GM12872 (cell line): ENCODE results near the gene MINDY2.

Experiments used
- CTCF ChIP-seq: IDR thresholded peaks from 3 replicates; pipeline ENCODE4 v1.5.1; 2011; ENCODE audit warnings: low read depth, mild to moderate bottlenecking, low read length, moderate library complexity; ENCODE audit not compliant: insufficient read depth

The MINDY2 gene

GRCh38 chr15:58867926-58868325, 96.8 kb downstream of the MINDY2 start:
- no peak for TF ChIP-seq CTCF

DNA sequence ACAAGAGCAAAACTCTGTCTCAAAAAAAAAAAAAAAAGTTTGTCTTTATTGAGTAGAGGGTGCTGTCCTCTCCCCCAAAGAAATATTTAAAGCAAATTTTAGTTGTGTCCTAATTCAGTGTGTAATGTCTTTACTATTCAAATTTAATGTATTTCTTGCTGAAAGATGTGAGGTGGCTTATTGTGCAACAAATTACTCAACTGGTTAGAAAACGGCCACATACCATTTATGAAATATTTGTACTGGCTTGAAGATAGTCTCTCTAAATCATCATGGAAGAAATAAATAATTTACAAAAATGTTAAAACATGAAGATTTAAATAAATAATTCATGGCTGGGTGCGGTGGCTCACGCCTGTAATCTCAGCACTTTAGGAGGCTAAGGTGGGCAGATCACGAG, 99.3 kb downstream of the MINDY2 start:
- TF ChIP-seq CTCF, result no peak

- TF ChIP-seq CTCF, result no peak
Observed at GRCh38 chr15:58873267-58873666, 102.2 kb downstream of the MINDY2 start.

DNA sequence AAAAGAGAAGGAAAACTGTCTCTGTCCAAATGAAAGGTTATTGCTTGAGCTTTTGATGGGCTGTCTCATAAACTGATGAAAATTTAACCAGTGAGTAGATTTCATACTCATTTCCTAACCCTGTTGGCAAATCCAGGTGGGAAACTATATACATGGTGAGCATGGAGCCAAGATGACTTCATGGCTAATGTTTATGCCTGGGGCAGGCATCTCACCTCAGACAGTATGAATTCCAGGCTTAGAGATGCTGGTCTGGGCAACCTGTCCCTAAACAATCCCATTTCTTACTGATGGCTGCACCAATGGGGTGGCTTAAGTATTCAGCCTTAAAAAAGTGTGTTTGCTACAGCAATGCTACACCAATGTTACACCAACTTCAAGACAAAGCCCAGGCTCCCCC, 104.2 kb downstream of the MINDY2 start:
- TF ChIP-seq CTCF, result no peak

DNA sequence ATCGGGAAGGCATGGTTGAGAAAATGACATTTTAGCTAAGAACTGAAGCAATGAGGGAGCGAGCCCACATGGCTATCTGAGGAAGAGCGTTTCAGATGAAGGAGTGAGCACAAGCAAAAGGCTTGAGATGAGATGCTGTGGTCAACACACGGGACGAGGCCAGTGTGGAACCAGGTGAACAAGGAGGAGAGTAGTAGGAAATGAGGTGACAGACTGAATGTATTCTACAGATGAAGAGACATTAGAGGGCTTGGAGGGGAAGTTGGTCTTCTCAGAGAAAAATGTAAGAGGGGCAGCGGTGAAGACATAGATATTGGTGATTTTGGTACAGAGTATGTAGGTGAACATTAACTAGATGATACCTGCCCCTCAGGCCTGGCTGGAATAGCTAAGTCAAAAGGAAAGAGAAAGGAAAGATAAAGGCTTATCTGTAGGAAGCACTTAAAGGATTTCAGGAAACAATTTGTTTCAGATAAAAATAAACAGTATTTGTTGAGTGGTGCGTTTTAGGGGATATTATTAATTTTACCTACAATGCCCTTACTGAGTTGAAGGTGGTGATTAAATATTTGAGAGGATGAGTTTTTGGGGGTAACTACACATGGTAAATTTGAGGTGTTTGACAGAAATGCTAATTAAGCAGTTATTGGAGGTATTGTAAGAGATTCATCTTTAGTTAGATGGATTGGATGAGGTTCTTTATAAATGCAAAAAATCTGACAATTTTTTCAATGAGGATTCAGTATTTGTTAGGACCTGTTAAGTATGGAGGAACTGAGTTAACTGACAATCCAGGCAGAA, 105.4 kb downstream of the MINDY2 start:
- TF ChIP-seq CTCF, result no peak

- TF ChIP-seq CTCF, result no peak
Observed at GRCh38 chr15:58877999-58878825, 107.1 kb downstream of the MINDY2 start.

DNA sequence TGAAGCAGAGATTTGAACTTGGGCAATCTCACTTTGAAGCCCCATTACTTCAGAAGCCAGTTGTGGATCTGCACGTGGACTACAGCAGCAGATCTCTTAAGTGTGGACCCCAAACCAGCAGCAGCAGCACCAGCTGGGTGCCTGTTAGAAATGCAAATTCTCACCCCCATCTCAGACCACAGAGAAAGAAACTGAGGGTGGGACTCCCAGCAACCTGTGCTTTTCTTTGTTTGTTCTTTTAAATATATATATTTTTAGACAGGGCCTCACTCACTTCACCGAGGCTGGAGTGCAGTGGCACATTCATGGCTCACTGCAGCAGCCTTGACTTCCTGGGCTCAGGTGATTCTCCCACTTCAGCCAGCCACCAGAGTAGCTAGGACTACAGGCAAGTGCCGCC, 109.2 kb downstream of the MINDY2 start:
- no peak for TF ChIP-seq CTCF
